MM.1S (cell line): ENCODE data around the gene LCLAT1.

ENCODE experiments used
- DNase-seq: peaks from one replicate; pipeline ENCODE4 v3.0.0-alpha.2; 2015
- H2AFZ ChIP-seq: fragments of 300-600 bp; sonication (generic); 2 replicates; pipeline ENCODE4 v1.6.0; 2016; ENCODE audit warnings: antibody characterized with exemption, low read length
- H3F3A ChIP-seq: fragments of 300-600 bp; sonication (generic); 2 replicates; pipeline ENCODE4 v1.6.1; 2016; ENCODE audit warnings: mild to moderate bottlenecking, antibody characterized with exemption, low read length, moderate library complexity, mixed read lengths; ENCODE audit not compliant: insufficient read depth
- H3K27ac ChIP-seq: fragments of 300-600 bp; sonication (generic); 2 replicates; pipeline ENCODE4 v1.5.1; 2016; ENCODE audit warnings: mild to moderate bottlenecking, low read length
- H3K27me3 ChIP-seq: fragments of 300-600 bp; sonication (generic); replicated peaks from 2 replicates; pipeline ENCODE4 v1.6.0; 2016; ENCODE audit warnings: low read length; ENCODE audit not compliant: insufficient read depth
- H3K36me3 ChIP-seq: fragments of 300-600 bp; sonication (generic); replicated peaks from 2 replicates; pipeline ENCODE4 v1.6.1; 2016; ENCODE audit warnings: mild to moderate bottlenecking, low read length, mixed read lengths; ENCODE audit not compliant: insufficient read depth
- H3K4me1 ChIP-seq: fragments of 300-600 bp; sonication (generic); 2 replicates; pipeline ENCODE4 v1.6.1; 2016; ENCODE audit warnings: low read length, mixed read lengths
- H3K4me2 ChIP-seq: fragments of 300-600 bp; sonication (generic); 2 replicates; pipeline ENCODE4 v1.6.0; 2016; ENCODE audit warnings: low read depth, low read length
- H3K4me3 ChIP-seq: fragments of 300-600 bp; sonication (generic); 2 replicates; pipeline ENCODE4 v1.5.1; 2016; ENCODE audit warnings: low read length, mixed read lengths
- H3K79me2 ChIP-seq: fragments of 300-600 bp; sonication (generic); 2 replicates; pipeline ENCODE4 v1.6.1; 2016; ENCODE audit warnings: mixed run types, low read length, mixed read lengths
- H3K9ac ChIP-seq: fragments of 300-600 bp; sonication (generic); 2 replicates; pipeline ENCODE4 v1.6.1; 2016; ENCODE audit warnings: low read length, mixed read lengths
- H3K9me2 ChIP-seq: fragments of 300-600 bp; sonication (generic); replicated peaks from 2 replicates; pipeline ENCODE4 v1.6.1; 2016; ENCODE audit warnings: mild to moderate bottlenecking, low read length, mixed read lengths; ENCODE audit not compliant: insufficient read depth
- H3K9me3 ChIP-seq: fragments of 300-600 bp; sonication (generic); replicated peaks from 2 replicates; pipeline ENCODE4 v1.6.1; 2016; ENCODE audit warnings: mild to moderate bottlenecking, low read length, mixed read lengths; ENCODE audit not compliant: insufficient read depth
- H4K20me1 ChIP-seq: fragments of 300-600 bp; sonication (generic); 2 replicates; pipeline ENCODE4 v1.6.1; 2016; ENCODE audit warnings: mild to moderate bottlenecking, low read length, moderate library complexity, mixed read lengths; ENCODE audit not compliant: insufficient read depth
- CTCF ChIP-seq: fragments of 300-600 bp; sonication (generic); IDR thresholded peaks from 2 replicates; pipeline ENCODE4 v1.5.1; 2016; ENCODE audit warnings: antibody characterized with exemption, low read length, mixed read lengths
- EZH2 ChIP-seq: fragments of 300-600 bp; sonication (generic); optimal IDR thresholded peaks from 2 replicates; pipeline ENCODE3; 2017; ENCODE audit warnings: low read depth, mild to moderate bottlenecking, antibody characterized with exemption, low read length, mixed read lengths
- EZH2phosphoT487 ChIP-seq: fragments of 300-600 bp; sonication (generic); IDR thresholded peaks from 2 replicates; pipeline ENCODE4 v1.6.1; 2018; ENCODE audit warnings: antibody characterized with exemption, low read length

Gene LCLAT1

GRCh38 chr2:30519796-30520195 is 72.8 kb downstream of the LCLAT1 start:
- Histone ChIP-seq H3K4me2 (no peak overlapping the region), H3K79me2 (no peaks in the 10 kb centered on the region), H3K9ac (no peak overlapping the region), H3K27ac (no peak overlapping the region), H3K27me3 (no peaks in the 10 kb centered on the region), H3K4me1 (no peaks in the 10 kb centered on the region), H3K4me3 (no peak overlapping the region), H3F3A (no peaks in the 10 kb centered on the region), H3K9me3 (no peaks in the 10 kb centered on the region), H4K20me1 (no peaks in the 10 kb centered on the region), H3K36me3 (no peaks in the 10 kb centered on the region), H3K9me2 (no peaks in the 10 kb centered on the region), H2AFZ (no peak overlapping the region)
- no peak for DNase-seq
- TF ChIP-seq CTCF (no peak), EZH2phosphoT487 (no peak), EZH2 (no peak)

DNA sequence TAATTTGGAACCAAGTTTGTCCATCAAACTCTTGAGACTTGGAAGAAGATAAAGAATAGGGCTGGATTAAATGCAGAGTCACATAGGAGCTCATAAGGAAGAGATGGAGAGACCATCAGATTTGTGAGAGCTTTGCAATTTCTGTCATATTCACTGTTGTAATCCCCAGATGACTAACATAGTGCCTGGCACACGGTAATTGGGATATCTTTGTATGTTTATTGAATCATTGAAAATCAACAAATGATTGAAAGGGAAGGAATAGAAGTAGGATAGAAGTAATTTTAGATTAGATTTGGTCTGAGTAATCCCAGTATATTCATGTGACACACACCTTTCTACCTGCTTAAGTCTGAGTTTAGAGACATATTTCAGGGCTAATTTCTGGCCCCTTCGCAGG is 75.4 kb downstream of the LCLAT1 start:
- no peak for TF ChIP-seq EZH2
- TF ChIP-seq CTCF, result no peak
- no peak for TF ChIP-seq EZH2phosphoT487

GRCh38 chr2:30527411-30527810 is 80.4 kb downstream of the LCLAT1 start:
- DNase-seq, result no peak
- no peaks in the 10 kb centered on the region for H3K27me3 ChIP-seq

More for the DNA sequence above, 75.4 kb downstream of the LCLAT1 start:
- H3K4me3 ChIP-seq, result no peak overlapping the region
- H3K27ac ChIP-seq, result no peak overlapping the region
- H3K9ac ChIP-seq, result no peak overlapping the region
- no peaks in the 10 kb centered on the region for H3K9me2 ChIP-seq
- no peaks in the 10 kb centered on the region for H3K9me3 ChIP-seq
- H3F3A ChIP-seq, result no peaks in the 10 kb centered on the region
- no peaks in the 10 kb centered on the region for H3K27me3 ChIP-seq
- H3K36me3 ChIP-seq, result no peaks in the 10 kb centered on the region
- no peak overlapping the region for H2AFZ ChIP-seq
- H3K4me1 ChIP-seq, result no peaks in the 10 kb centered on the region
- no peaks in the 10 kb centered on the region for H4K20me1 ChIP-seq
- DNase-seq, result no peak
- no peaks in the 10 kb centered on the region for H3K79me2 ChIP-seq
- H3K4me2 ChIP-seq, result no peak overlapping the region

More at GRCh38 chr2:30527411-30527810, 80.4 kb downstream of the LCLAT1 start:
- no peak overlapping the region for H3K4me3 ChIP-seq
- H3K9ac ChIP-seq, result no peak overlapping the region
- no peaks in the 10 kb centered on the region for H3K9me3 ChIP-seq
- no peaks in the 10 kb centered on the region for H3K79me2 ChIP-seq
- H4K20me1 ChIP-seq, result no peaks in the 10 kb centered on the region
- no peak for TF ChIP-seq EZH2phosphoT487
- TF ChIP-seq EZH2, result no peak
- no peak for TF ChIP-seq CTCF
- no peak overlapping the region for H3K4me2 ChIP-seq
- no peak overlapping the region for H2AFZ ChIP-seq
- no peaks in the 10 kb centered on the region for H3K9me2 ChIP-seq
- H3F3A ChIP-seq, result no peaks in the 10 kb centered on the region
- H3K4me1 ChIP-seq, result no peaks in the 10 kb centered on the region
- H3K27ac ChIP-seq, result no peak overlapping the region
- H3K36me3 ChIP-seq, result no peaks in the 10 kb centered on the region
